HG03565 (cell line): Measurements from ENCODE around the gene DDI2.

Source experiments
- ATAC-seq: cut with Tn5 transposase; IDR thresholded peaks from one replicate; pipeline ENCODE4 v1.9.1; 2021; ENCODE audit warnings: mild to moderate bottlenecking, moderate library complexity; ENCODE audit not compliant: unreplicated experiment

DDI2 gene

GRCh38 chr1:15605398-15606383, 11.6 kb upstream of the DDI2 start:
- ATAC-seq = no peak

- no peak for ATAC-seq
These were observed 7.6 kb upstream of the DDI2 start for GRCh38 chr1:15609631-15610030.

- ATAC-seq = no peak
These were observed 7.1 kb upstream of the DDI2 start for GRCh38 chr1:15610167-15610566.

- no peak for ATAC-seq
These were observed 685 bp upstream of the DDI2 start for GRCh38 chr1:15616373-15617172.

GRCh38 chr1:15618077-15618654, 908 bp downstream of the DDI2 start:
- no peak for ATAC-seq

- no peak for ATAC-seq
These were observed 1.6 kb downstream of the DDI2 start for GRCh38 chr1:15618655-15619525.

- no peak for ATAC-seq
These were observed 2.9 kb downstream of the DDI2 start for GRCh38 chr1:15620155-15620545.

- no peak for ATAC-seq
These were observed 3.8 kb downstream of the DDI2 start for GRCh38 chr1:15620902-15621682.

GRCh38 chr1:15621975-15622374, 4.7 kb downstream of the DDI2 start:
- ATAC-seq = no peak

GRCh38 chr1:15622712-15623373, 5.6 kb downstream of the DDI2 start:
- no peak for ATAC-seq

GRCh38 chr1:15623435-15623834, 6.2 kb downstream of the DDI2 start:
- no peak for ATAC-seq

GRCh38 chr1:15624133-15624714, 7.0 kb downstream of the DDI2 start:
- no peak for ATAC-seq

GRCh38 chr1:15625056-15625917, 8.0 kb downstream of the DDI2 start:
- ATAC-seq = no peak

GRCh38 chr1:15626269-15626950, 9.2 kb downstream of the DDI2 start:
- no peak for ATAC-seq

GRCh38 chr1:15627343-15627988, 10.2 kb downstream of the DDI2 start:
- peak; percentile 46 for ATAC-seq

- peak; percentile 4 for ATAC-seq
These were observed 10.7 kb downstream of the DDI2 start for GRCh38 chr1:15628003-15628402.
